NCI-H128 (cell line): ENCODE measurements around the gene PNPO.

Experiments
- DNase-seq: peaks from one replicate; lab custom pipeline; 2025; ENCODE audit not compliant: unreplicated experiment; lab: John Stamatoyannopoulos, UW

The PNPO gene

GRCh38 chr17:47949197-47949759 is 7.9 kb downstream of the PNPO start:
- DNase-seq: peak; percentile 61

GRCh38 chr17:47949946-47950345 is 8.6 kb downstream of the PNPO start:
- no peak for DNase-seq

GRCh38 chr17:47950448-47950847 is 9.1 kb downstream of the PNPO start:
- no peak for DNase-seq

- no peak for DNase-seq
Observed at GRCh38 chr17:47952171-47953021, 11.0 kb downstream of the PNPO start.

GRCh38 chr17:47953909-47954308 is 12.5 kb downstream of the PNPO start:
- no peak for DNase-seq

GRCh38 chr17:47955497-47956461 is 14.4 kb downstream of the PNPO start:
- DNase-seq: no peak

- DNase-seq: no peak
Observed at GRCh38 chr17:47956791-47957590, 15.6 kb downstream of the PNPO start.

GRCh38 chr17:47957591-47958490 is 16.5 kb downstream of the PNPO start, which contains the start of gene PRR15L:
Gene PRR15L (minus strand): TSS chr17:47957883. CDS start chr17:47953234, 4,649 bp downstream.
- DNase-seq: peak; percentile 63

- no peak for DNase-seq
Observed at GRCh38 chr17:47959825-47960655, 18.7 kb downstream of the PNPO start.

GRCh38 chr17:47961406-47961805 is 20.0 kb downstream of the PNPO start:
- DNase-seq: no peak

- DNase-seq: no peak
Observed at GRCh38 chr17:47962901-47963300, 21.5 kb downstream of the PNPO start.

GRCh38 chr17:47964856-47965255 is 23.5 kb downstream of the PNPO start:
- no peak for DNase-seq

- no peak for DNase-seq
Observed at GRCh38 chr17:47966079-47966519, 24.7 kb downstream of the PNPO start.

- DNase-seq: no peak
Observed at GRCh38 chr17:47967607-47968252, 26.4 kb downstream of the PNPO start.

- DNase-seq: no peak
Observed at GRCh38 chr17:47968836-47969235, 27.5 kb downstream of the PNPO start.

- DNase-seq: no peak
Observed at GRCh38 chr17:47969930-47970724, 28.8 kb downstream of the PNPO start.
